IMR-90 (cell line): Measurements from ENCODE around the gene DIAPH2. TPM values are rescaled to one million over a fixed set of nuclear protein-coding genes. Genes with fewer than 3 reads are reported as not detected.

Source experiments
- ATAC-seq: fragments of 200-7000 bp; cut with Tn5 transposase; 2 replicates; pipeline ENCODE4 v1.9.1; 2020; ENCODE audit warnings: low read depth, mild to moderate bottlenecking, moderate library complexity
- BruUV-seq: library from RNA; stranded (reverse); fragments of 400-500 nt; replicated peaks from 2 replicates; lab custom pipeline; 2021; lab: Mats Ljungman, UMichigan
- CTCF ChIA-PET: fragments of 300-600 bp; formaldehyde crosslinking; extraction: SDS; loops from one replicate; lab custom pipeline; 2021; ENCODE audit warnings: antibody characterized with exemption; lab: Yijun Ruan, JAX
- POLR2A ChIA-PET: fragments of 300-600 bp; sonication (Branson Sonifier 250); formaldehyde crosslinking; loops from one replicate; lab custom pipeline; 2022; ENCODE audit warnings: antibody characterized with exemption; ENCODE audit not compliant: unreplicated experiment; lab: Charles Lee
- DNase-seq: peaks from one replicate; pipeline ENCODE4 v3.0.0; 2013
- H2AFZ ChIP-seq: replicated peaks from 2 replicates; pipeline ENCODE3; 2013; ENCODE audit warnings: low read length, mild to moderate bottlenecking; ENCODE audit not compliant: poor library complexity
- H2AK5ac ChIP-seq: 2 replicates; pipeline ENCODE4 v1.6.1; 2013; ENCODE audit warnings: low read depth, low read length, inconsistent platforms
- H2AK9ac ChIP-seq: replicated peaks from 2 replicates; pipeline ENCODE3; 2013; ENCODE audit warnings: mild to moderate bottlenecking, low read depth, low read length, moderate library complexity; ENCODE audit not compliant: poor library complexity
- H2BK120ac ChIP-seq: 2 replicates; pipeline ENCODE4 v1.6.1; 2013; ENCODE audit warnings: low read depth, low read length, inconsistent platforms
- H2BK15ac ChIP-seq: 3 replicates; pipeline ENCODE4 v1.6.1; 2013; ENCODE audit warnings: low read depth, low read length, inconsistent platforms
- H2BK20ac ChIP-seq: 2 replicates; pipeline ENCODE4 v1.6.1; 2013; ENCODE audit warnings: low read depth, mild to moderate bottlenecking, inconsistent platforms, low read length, moderate library complexity
- H2BK5ac ChIP-seq: 2 replicates; pipeline ENCODE4 v1.6.1; 2013; ENCODE audit warnings: mild to moderate bottlenecking, low read depth, low read length, inconsistent platforms; ENCODE audit not compliant: poor library complexity, severe bottlenecking
- H3K14ac ChIP-seq: replicated peaks from 2 replicates; pipeline ENCODE4 v1.6.1; 2013; ENCODE audit warnings: low read depth, low read length, inconsistent platforms
- H3K18ac ChIP-seq: 2 replicates; pipeline ENCODE4 v1.6.1; 2013; ENCODE audit warnings: low read depth, low read length, control low read depth
- H3K23ac ChIP-seq: 2 replicates; pipeline ENCODE4 v1.6.1; 2013; ENCODE audit warnings: low read depth, low read length, inconsistent platforms
- H3K27ac ChIP-seq: 2 replicates; pipeline ENCODE4 v1.5.1; 2013; ENCODE audit warnings: mild to moderate bottlenecking, control low read depth, low read length; ENCODE audit not compliant: insufficient read depth
- H3K27me3 ChIP-seq: 2 replicates; pipeline ENCODE4 v1.6.1; 2013; ENCODE audit warnings: low read length; ENCODE audit not compliant: control insufficient read depth, insufficient read depth
- H3K36me3 ChIP-seq: 2 replicates; pipeline ENCODE4 v1.6.1; 2013; ENCODE audit warnings: low read length, mixed read lengths; ENCODE audit not compliant: control insufficient read depth, insufficient read depth
- H3K4ac ChIP-seq: 2 replicates; pipeline ENCODE4 v1.6.1; 2013; ENCODE audit warnings: low read depth, low read length, inconsistent platforms
- H3K4me1 ChIP-seq: 2 replicates; pipeline ENCODE4 v1.6.1; 2013; ENCODE audit warnings: low read length, mixed read lengths; ENCODE audit not compliant: control insufficient read depth, insufficient read depth
- H3K4me2 ChIP-seq: 2 replicates; pipeline ENCODE4 v1.6.1; 2013; ENCODE audit warnings: low read depth, mild to moderate bottlenecking, control low read depth, low read length, moderate library complexity
- H3K4me3 ChIP-seq: 2 replicates; pipeline ENCODE4 v1.5.1; 2013; ENCODE audit warnings: low read depth, mild to moderate bottlenecking, control low read depth, low read length, moderate library complexity; ENCODE audit not compliant: insufficient read depth
- H3K56ac ChIP-seq: 2 replicates; pipeline ENCODE4 v1.6.1; 2013; ENCODE audit warnings: low read length, inconsistent platforms; ENCODE audit not compliant: insufficient read depth; ENCODE audit errors: extremely low read depth
- H3K79me1 ChIP-seq, 2 experiments: 2 replicates each; pipeline ENCODE4 v1.6.1; 2013; ENCODE audit warnings: low read length in 2 of 2, inconsistent platforms in 1 of 2, low read depth in 1 of 2
- H3K9ac ChIP-seq: 2 replicates; pipeline ENCODE4 v1.6.1; 2013; ENCODE audit warnings: low read depth, low read length, control low read depth
- H3K9me1 ChIP-seq: 2 replicates; pipeline ENCODE4 v1.6.1; 2013; ENCODE audit warnings: low read length, inconsistent platforms; ENCODE audit not compliant: insufficient read depth
- H3K9me3 ChIP-seq: 2 replicates; pipeline ENCODE4 v1.6.1; 2013; ENCODE audit warnings: low read length; ENCODE audit not compliant: control insufficient read depth, insufficient read depth
- H4K20me1 ChIP-seq: 2 replicates; pipeline ENCODE4 v1.6.1; 2013; ENCODE audit warnings: low read length, inconsistent platforms; ENCODE audit not compliant: insufficient read depth
- H4K5ac ChIP-seq: 2 replicates; pipeline ENCODE4 v1.6.1; 2013; ENCODE audit warnings: mild to moderate bottlenecking, low read depth, low read length, control low read depth
- H4K8ac ChIP-seq, 2 experiments: 2 replicates each; pipeline ENCODE4 v1.6.1; 2013; ENCODE audit warnings: low read depth in 2 of 2, low read length in 2 of 2, control low read depth in 1 of 2, inconsistent platforms in 1 of 2
- H4K91ac ChIP-seq: 2 replicates; pipeline ENCODE4 v1.6.1; 2013; ENCODE audit warnings: low read depth, low read length, inconsistent platforms; ENCODE audit not compliant: insufficient read depth
- POLR2A ChIP-seq: IDR thresholded peaks from 2 replicates; pipeline ENCODE4 v1.6.1; 2012; ENCODE audit warnings: mild to moderate bottlenecking, low read depth, low read length
- RFX5 ChIP-seq: IDR thresholded peaks from 2 replicates; pipeline ENCODE4 v1.8.0; 2012; ENCODE audit warnings: low read depth, mild to moderate bottlenecking, low read length, moderate library complexity
- WGBS, 2 experiments: methylation state at CpG; one replicate each; pipeline versions ENCODE4 v1.1.5 to v1.1.7; 2013; ENCODE audit warnings: missing lambda C conversion rate in 2 of 2; ENCODE audit not compliant: insufficient read length in 1 of 2; ENCODE audit errors: extremely low coverage in 2 of 2; 5-methylcytosine and 5-hydroxymethylcytosine counted together
- dilution Hi-C: fragments of 300-500 bp; cut with HindIII; formaldehyde crosslinking; loops from one replicate; pipeline ENCODE4 v1.14.3; 2018; ENCODE audit warnings: low sequenced_read_pairs; ENCODE audit not compliant: unreplicated experiment
- in situ Hi-C: fragments of 300-500 bp; cut with MboI; formaldehyde crosslinking; loops from 3 replicates; pipeline ENCODE4 v1.14.3; 2019; ENCODE audit warnings: low sequenced_read_pairs, inconsistent platforms, mixed read lengths
- intact Hi-C: fragments of 100-400 bp; cut with micrococcal nuclease; formaldehyde crosslinking; loops from 2 replicates; pipeline ENCODE4 v1.10.0; 2022
- polyA plus RNA-seq, 3 experiments: library from polyadenylated mRNA; depleted of rRNA; stranded (reverse); fragments of >200 nt; gene quantifications; 2 replicates each; pipeline ENCODE4 v1.2.3, GENCODE V29; 2012; ENCODE audit warnings: low replicate concordance in 1 of 3
- total RNA-seq: library from RNA; depleted of rRNA; stranded (reverse); fragments of >200 nt; gene quantifications from 2 replicates; pipeline ENCODE4 v1.2.3, GENCODE V29; 2012

The DIAPH2 gene
- total and polyA plus RNA-seq, 2 of the 4 experiments (the other 2 are of a cell fraction) = 3.6 to 19.9 TPM

DNA sequence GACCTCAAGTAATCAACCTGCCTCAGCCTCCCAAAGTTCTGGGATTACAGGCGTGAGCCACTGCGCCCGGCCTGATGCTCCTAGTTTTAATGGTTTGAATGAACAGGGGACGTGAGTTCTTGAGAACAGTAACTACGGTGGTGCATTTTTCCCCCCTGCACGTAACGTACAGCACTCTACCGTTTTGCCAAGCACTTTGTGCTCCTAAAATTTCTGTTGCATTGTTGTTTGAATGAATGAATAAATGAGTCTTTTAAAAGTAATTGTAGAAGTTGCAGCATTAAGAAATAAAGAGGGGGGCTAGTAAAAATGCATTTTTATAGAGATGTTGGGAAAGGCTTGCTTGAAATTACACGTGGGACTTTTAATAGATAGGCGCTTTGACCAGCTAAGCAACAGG, 199.0 kb downstream of the DIAPH2 start, which contains the start of gene RPA4:
RPA4 (plus strand) TSS at position 301 of the 400 bp plus-strand sequence. CDS start 403 bp downstream, outside the sequence.
- no peaks in the 10 kb centered on the region for H3K27me3 ChIP-seq
- WGBS, 2 experiments = 93% methylated on average over 6 of the region's 10 CpGs; no CpG with 5 or more reads in 1 of the 2 experiments
- intact Hi-C loops (no loop called here), dilution Hi-C loops (no loop called here), in situ Hi-C loops (no loop called here)
- H2AK9ac ChIP-seq = no peak within 1 kb of the TSS
- H3K9me1 ChIP-seq = no peaks in the 10 kb centered on the region; the same call in 1 of the 2 replicates
- H3K27ac ChIP-seq = no peak within 1 kb of the TSS
- H3K18ac ChIP-seq = no peak within 1 kb of the TSS
- H3K36me3 ChIP-seq = peaks cover 9% of the 10 kb centered on the region
- no peak within 1 kb of the TSS for H3K4ac ChIP-seq
- no peak within 1 kb of the TSS for H3K23ac ChIP-seq
- peak within 1 kb of the TSS; percentile 32 for H2AFZ ChIP-seq
- ATAC-seq (no peak), DNase-seq (no peak)
- no TSS peak for BruUV-seq
- no peaks in the 10 kb centered on the region for H4K20me1 ChIP-seq
- ChIA-PET POLR2A (no interaction called here), CTCF (no interaction called here)
- no peak within 1 kb of the TSS for H2BK15ac ChIP-seq
- no peak within 1 kb of the TSS for H2BK20ac ChIP-seq
- no peak within 1 kb of the TSS for H3K9ac ChIP-seq
- no peak for TF ChIP-seq RFX5
- TF ChIP-seq POLR2A = no peak
- no peaks in the 10 kb centered on the region for H3K79me1 ChIP-seq
- no peak within 1 kb of the TSS for H4K8ac ChIP-seq
- no peak within 1 kb of the TSS for H4K91ac ChIP-seq
- no peak within 1 kb of the TSS for H3K4me2 ChIP-seq
- H3K14ac ChIP-seq = no peak within 1 kb of the TSS
- no peak within 1 kb of the TSS for H3K56ac ChIP-seq
- no peak within 1 kb of the TSS for H3K4me3 ChIP-seq
- no peaks in the 10 kb centered on the region for H3K4me1 ChIP-seq
- no peak within 1 kb of the TSS for H2BK120ac ChIP-seq
- H2BK5ac ChIP-seq = no peak within 1 kb of the TSS
- no peak within 1 kb of the TSS for H2AK5ac ChIP-seq
- H3K9me3 ChIP-seq = no peaks in the 10 kb centered on the region
- no peak within 1 kb of the TSS for H4K5ac ChIP-seq
